Stomach (tissue), 9 donors: ENCODE data around the gene MEGF8. TPM values are rescaled to one million over a fixed set of nuclear protein-coding genes. Genes with fewer than 3 reads are reported as not detected.

ENCODE experiments used
- DNase-seq, 2 donors: peaks; one replicate each; pipeline versions ENCODE4 v3.0.0 to v3.0.0-alpha.2; 2013 to 2019
- H3K27ac ChIP-seq, 5 donors: fragments of 200-600 bp in 4 of 5; sonication (generic) in 4 of 5; one replicate each; pipeline ENCODE4 v1.5.1; 2013 to 2019; ENCODE audit warnings: mild to moderate bottlenecking in 1 of 5, moderate library complexity in 1 of 5
- H3K27me3 ChIP-seq, 3 donors: fragments of 200-600 bp; sonication (generic); one replicate each; pipeline ENCODE4 v1.5.1; 2017 to 2019; ENCODE audit warnings: mixed run types in 1 of 3
- H3K36me3 ChIP-seq, 4 donors: fragments of 200-600 bp; sonication (generic); 1 replicate in 3 of 4; 2 replicates in 1 of 4; pipeline ENCODE4 v1.5.1; 2016 to 2019
- H3K4me1 ChIP-seq, 4 donors: fragments of 200-600 bp; sonication (generic); one replicate each; pipeline ENCODE4 v1.5.1; 2016 to 2019
- H3K4me3 ChIP-seq, 4 donors: fragments of 200-600 bp; sonication (generic) in 3 of 4; one replicate each; pipeline ENCODE4 v1.5.1; 2016 to 2019; ENCODE audit warnings: mild to moderate bottlenecking in 1 of 4
- H3K9me3 ChIP-seq, 4 donors: fragments of 200-600 bp; sonication (generic); one replicate each; pipeline ENCODE4 v1.5.1; 2016 to 2019
- EP300 ChIP-seq: sonication (generic); formaldehyde crosslinking; IDR thresholded peaks from one replicate; pipeline ENCODE4 v1.6.1; 2017; ENCODE audit warnings: antibody characterized with exemption
- POLR2A ChIP-seq, 4 donors: fragments of 450-650 bp; IDR thresholded peaks; one replicate each; pipeline ENCODE4 v1.6.1; 2016; ENCODE audit warnings: antibody characterized with exemption in 4 of 4, control low read depth in 2 of 4, mild to moderate bottlenecking in 1 of 4, moderate library complexity in 1 of 4
- POLR2AphosphoS5 ChIP-seq, 3 donors: sonication (generic); formaldehyde crosslinking; IDR thresholded peaks; one replicate each; pipeline ENCODE4 v1.6.1; 2016; ENCODE audit warnings: antibody characterized with exemption in 3 of 3
- WGBS, 5 donors: extraction: QIAGEN DNeasy Blood & Tissue Kit in 3 of 5; methylation state at CpG; one replicate each; pipeline versions ENCODE4 v1.1.5 to v1.1.7; 2013 to 2018; 5-methylcytosine and 5-hydroxymethylcytosine counted together
- intact Hi-C: fragments of 100-400 bp; cut with DNase I; formaldehyde crosslinking; loops from one replicate; pipeline ENCODE4 v1.15.1; 2023; ENCODE audit warnings: low total_unique reads
- polyA plus RNA-seq, 3 donors: library from polyadenylated mRNA; stranded (reverse); fragments of 200-250 nt; gene quantifications; one replicate each; pipeline ENCODE4 v1.2.3, GENCODE V29; 2013
- total RNA-seq, 5 donors: library from RNA; depleted of rRNA; stranded (reverse); fragments of >200 nt; gene quantifications; one replicate each; pipeline versions ENCODE4 v1.1.0 to v1.2.3, GENCODE V29; 2014 to 2016
- TF ChIP-seq, protein P1 (sequence below), 7 experiments: fragments of 450-650 bp in 4 of 7; fragments of 200-600 bp in 3 of 7; sonication (generic) in 3 of 7; IDR thresholded peaks; one replicate each; pipeline ENCODE4 v1.5.1; 2016 to 2019; ENCODE audit warnings: antibody characterized with exemption in 7 of 7, control low read depth in 2 of 7, mild to moderate bottlenecking in 1 of 7
- donor health status: healthy with polysubstance abuse.
- donor health status: Bipolar disorder and iron deficiency.
- donor health status: healthy.

Gene MEGF8
- total and polyA plus RNA-seq, 8 donors, result 2.6 to 46.3 (median 12.3) TPM

DNA sequence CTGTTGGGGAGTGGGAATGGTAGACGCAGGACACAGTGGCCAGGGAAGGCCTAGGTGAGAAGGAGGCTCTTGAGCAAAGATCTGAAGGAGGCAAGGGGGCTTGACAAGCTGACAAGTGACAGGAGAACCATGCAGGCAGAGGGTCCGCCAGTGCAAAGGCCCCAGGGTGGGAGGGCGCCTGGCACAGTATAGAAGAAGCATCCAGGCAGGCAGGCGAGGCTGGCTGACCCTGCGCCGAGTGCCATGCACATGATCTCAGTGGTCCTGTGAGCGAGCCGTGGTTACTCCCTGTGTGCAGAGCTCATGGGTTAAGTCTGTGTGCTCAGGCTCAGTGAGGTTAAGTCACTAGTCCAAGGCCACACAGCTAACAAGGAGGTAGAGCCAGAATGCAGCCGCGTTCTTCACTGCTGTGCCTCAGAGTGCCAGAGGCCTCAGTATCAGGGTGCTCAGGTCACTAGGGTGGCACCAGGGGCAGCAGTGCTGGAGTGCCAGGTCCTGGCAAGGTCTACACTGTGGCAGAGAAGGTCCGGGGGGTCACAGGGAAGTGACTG is 49.5 kb downstream of the MEGF8 start:
- peaks cover 7 to 61% (median 44%) of the 10 kb centered on the region in 4 donors for H3K36me3 ChIP-seq
- TF ChIP-seq POLR2A (IDR thresholded peaks at IDR 0.05) (no peak), EP300 (no peak), POLR2AphosphoS5 (IDR thresholded peaks at IDR 0.05) (no peak)
- TF ChIP-seq, protein P1, sequence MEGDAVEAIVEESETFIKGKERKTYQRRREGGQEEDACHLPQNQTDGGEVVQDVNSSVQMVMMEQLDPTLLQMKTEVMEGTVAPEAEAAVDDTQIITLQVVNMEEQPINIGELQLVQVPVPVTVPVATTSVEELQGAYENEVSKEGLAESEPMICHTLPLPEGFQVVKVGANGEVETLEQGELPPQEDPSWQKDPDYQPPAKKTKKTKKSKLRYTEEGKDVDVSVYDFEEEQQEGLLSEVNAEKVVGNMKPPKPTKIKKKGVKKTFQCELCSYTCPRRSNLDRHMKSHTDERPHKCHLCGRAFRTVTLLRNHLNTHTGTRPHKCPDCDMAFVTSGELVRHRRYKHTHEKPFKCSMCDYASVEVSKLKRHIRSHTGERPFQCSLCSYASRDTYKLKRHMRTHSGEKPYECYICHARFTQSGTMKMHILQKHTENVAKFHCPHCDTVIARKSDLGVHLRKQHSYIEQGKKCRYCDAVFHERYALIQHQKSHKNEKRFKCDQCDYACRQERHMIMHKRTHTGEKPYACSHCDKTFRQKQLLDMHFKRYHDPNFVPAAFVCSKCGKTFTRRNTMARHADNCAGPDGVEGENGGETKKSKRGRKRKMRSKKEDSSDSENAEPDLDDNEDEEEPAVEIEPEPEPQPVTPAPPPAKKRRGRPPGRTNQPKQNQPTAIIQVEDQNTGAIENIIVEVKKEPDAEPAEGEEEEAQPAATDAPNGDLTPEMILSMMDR (IDR thresholded peaks at IDR 0.05), result no peak

DNA sequence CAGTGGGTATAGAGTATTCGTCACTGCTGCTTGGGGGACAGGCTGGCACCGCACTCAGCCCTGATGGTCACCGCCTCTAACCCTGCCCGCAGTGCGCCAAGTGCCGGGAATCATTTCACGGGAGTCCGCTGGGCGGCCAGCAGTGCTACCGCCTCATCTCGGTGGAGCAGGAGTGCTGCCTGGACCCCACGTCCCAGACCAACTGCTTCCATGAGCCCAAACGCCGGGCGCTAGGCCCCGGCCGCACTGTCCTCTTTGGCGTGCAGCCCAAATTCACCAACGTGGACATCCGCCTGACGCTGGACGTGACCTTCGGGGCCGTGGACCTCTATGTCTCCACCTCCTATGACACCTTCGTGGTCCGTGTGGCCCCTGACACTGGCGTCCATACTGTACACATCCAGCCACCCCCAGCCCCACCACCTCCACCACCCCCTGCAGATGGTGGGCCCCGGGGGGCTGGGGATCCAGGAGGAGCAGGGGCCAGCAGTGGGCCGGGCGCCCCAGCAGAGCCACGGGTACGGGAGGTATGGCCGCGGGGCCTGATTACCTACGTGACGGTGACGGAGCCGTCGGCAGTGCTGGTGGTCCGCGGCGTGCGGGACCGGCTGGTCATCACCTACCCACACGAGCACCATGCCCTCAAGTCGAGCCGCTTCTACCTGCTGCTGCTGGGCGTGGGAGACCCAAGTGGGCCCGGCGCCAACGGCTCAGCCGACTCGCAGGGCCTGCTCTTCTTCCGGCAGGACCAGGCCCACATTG is 50.2 kb downstream of the MEGF8 start:
- H3K9me3 ChIP-seq, result no peaks in the 10 kb centered on the region
- H3K4me3 ChIP-seq, result no peak overlapping the region
- no peaks in the 10 kb centered on the region for H3K4me1 ChIP-seq
- intact Hi-C loops, result no loop called here
- H3K36me3 ChIP-seq, result peaks cover 7 to 61% (median 44%) of the 10 kb centered on the region in 4 donors
- no peak overlapping the region for H3K27ac ChIP-seq
- H3K27me3 ChIP-seq, result no peaks in the 10 kb centered on the region
- TF ChIP-seq POLR2A (IDR thresholded peaks at IDR 0.05) (no peak), EP300 (no peak), POLR2AphosphoS5 (IDR thresholded peaks at IDR 0.05) (no peak)
- TF ChIP-seq, protein P1 (IDR thresholded peaks at IDR 0.05), result no peak
- no peak for DNase-seq
- 91 to 93% (median 93%) methylated on average over 41 to 54 of the region's 54 CpGs for WGBS, 5 donors

More for the DNA sequence above, 49.5 kb downstream of the MEGF8 start:
- peaks cover 0 to 5% (median 0%) of the 10 kb centered on the region in 4 donors for H3K4me1 ChIP-seq
- intact Hi-C loops, result no loop called here
- no peak overlapping the region for H3K4me3 ChIP-seq
- no peak overlapping the region for H3K27ac ChIP-seq
- no peak for DNase-seq
- WGBS, 5 donors, result 86 to 97% (median 94%) methylated on average over 9 to 11 of the region's 11 CpGs
- no peaks in the 10 kb centered on the region for H3K9me3 ChIP-seq
- H3K27me3 ChIP-seq, result no peaks in the 10 kb centered on the region

DNA sequence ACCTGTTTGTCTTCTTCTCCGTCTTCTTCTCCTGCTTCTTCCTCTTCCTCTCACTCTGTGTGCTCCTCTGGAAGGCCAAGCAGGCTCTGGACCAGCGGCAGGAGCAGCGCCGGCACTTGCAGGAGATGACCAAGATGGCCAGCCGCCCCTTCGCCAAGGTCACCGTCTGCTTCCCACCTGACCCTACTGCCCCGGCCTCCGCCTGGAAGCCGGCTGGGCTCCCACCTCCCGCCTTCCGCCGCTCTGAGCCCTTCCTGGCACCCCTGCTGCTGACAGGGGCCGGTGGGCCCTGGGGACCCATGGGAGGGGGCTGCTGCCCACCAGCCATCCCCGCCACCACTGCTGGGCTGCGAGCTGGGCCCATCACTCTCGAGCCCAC is 50.7 kb downstream of the MEGF8 start:
- no peak overlapping the region for H3K27ac ChIP-seq
- WGBS, 5 donors, result 94 to 98% (median 98%) methylated on average over 9 to 17 of the region's 17 CpGs
- H3K9me3 ChIP-seq, result no peaks in the 10 kb centered on the region

More for the DNA sequence above, 50.7 kb downstream of the MEGF8 start:
- H3K4me1 ChIP-seq, result no peaks in the 10 kb centered on the region
- DNase-seq, result no peak
- intact Hi-C loops, result no loop called here
- H3K36me3 ChIP-seq, result peaks cover 7 to 56% (median 40%) of the 10 kb centered on the region in 4 donors
- H3K27me3 ChIP-seq, result peaks cover 0 to 3% (median 0%) of the 10 kb centered on the region in 3 donors
- H3K4me3 ChIP-seq, result no peak overlapping the region
- TF ChIP-seq POLR2AphosphoS5 (IDR thresholded peaks at IDR 0.05) (no peak), POLR2A (IDR thresholded peaks at IDR 0.05) (no peak), EP300 (no peak)
- TF ChIP-seq, protein P1 (IDR thresholded peaks at IDR 0.05), result no peak
